Measurements from ENCODE around the gene USP25.

USP25 gene

GRCh38 chr21:15823486-15824150 is 93.8 kb downstream of the USP25 start:
- H3K36me3 ChIP-seq (replicated peaks in 1 of 2; ENCODE audit: control insufficient read depth in 2 of 2, insufficient read depth in 2 of 2, low read length in 2 of 2) = peaks cover 3 to 51% of the 10 kb centered on the region in 2 donors
- H4K8ac ChIP-seq (ENCODE audit: low read depth, low read length) = no peak overlapping the region
- H3K4me3 ChIP-seq (ENCODE audit: low read length in 2 of 2) = no peak overlapping the region
- H3K4me2 ChIP-seq (ENCODE audit: insufficient read depth, low read length, poor library complexity, severe bottlenecking) = no peak overlapping the region
- DNase-seq (ENCODE audit: low spot score) = no peak
- no peak overlapping the region for H2AFZ ChIP-seq (ENCODE audit: low read length)
- no peak overlapping the region for H3K18ac ChIP-seq (ENCODE audit: low read length)
- no peak overlapping the region for H3K23ac ChIP-seq (ENCODE audit: low read depth, low read length, poor library complexity)
- no CpG with 5 or more reads among the region's 4 CpGs for WGBS, 2 donors (ENCODE audit: extremely low coverage in 2 of 2, insufficient read length in 2 of 2, insufficient replicate concordance in 1 of 2)
- no peak overlapping the region for H4K91ac ChIP-seq (ENCODE audit: low read depth, low read length, poor library complexity)
- H2BK12ac ChIP-seq (ENCODE audit: low read length) = no peak overlapping the region
- H2AK5ac ChIP-seq (ENCODE audit: low read depth, low read length) = no peak overlapping the region
- H3K9me3 ChIP-seq (replicated peaks in 1 of 2; ENCODE audit: control insufficient read depth in 2 of 2, insufficient read depth in 1 of 2, low read depth in 1 of 2, low read length in 2 of 2) = no peaks in the 10 kb centered on the region
- no peaks in the 10 kb centered on the region for H3K4me1 ChIP-seq (ENCODE audit: control insufficient read depth in 2 of 2, insufficient read depth in 1 of 2, low read depth in 1 of 2, low read length in 2 of 2)
- H2BK5ac ChIP-seq (ENCODE audit: low read length) = no peak overlapping the region
- H3K27ac ChIP-seq (replicated peaks; ENCODE audit: low read length) = no peak overlapping the region
- H3K4ac ChIP-seq (ENCODE audit: low read length) = no peak overlapping the region
- no peaks in the 10 kb centered on the region for H3K79me1 ChIP-seq (ENCODE audit: low read depth, low read length)
- no peak overlapping the region for H2BK15ac ChIP-seq (ENCODE audit: low read length)
- H2BK120ac ChIP-seq (ENCODE audit: low read depth, low read length) = no peak overlapping the region
- H3K9ac ChIP-seq (ENCODE audit: low read depth, low read length, poor library complexity) = no peak overlapping the region
- H3K14ac ChIP-seq (ENCODE audit: low read length) = no peak overlapping the region
- H3K27me3 ChIP-seq (ENCODE audit: control insufficient read depth in 3 of 3, insufficient read depth in 3 of 3, low read depth in 1 of 3, low read length in 3 of 3) = no peaks in the 10 kb centered on the region

GRCh38 chr21:15825700-15826099 is 95.9 kb downstream of the USP25 start:
- no peak overlapping the region for H3K27ac ChIP-seq (replicated peaks; ENCODE audit: low read length)

GRCh38 chr21:15826147-15826780 is 96.5 kb downstream of the USP25 start:
- peaks cover 3 to 58% of the 10 kb centered on the region in 2 donors for H3K36me3 ChIP-seq (replicated peaks in 1 of 2; ENCODE audit: control insufficient read depth in 2 of 2, insufficient read depth in 2 of 2, low read length in 2 of 2)
- no peaks in the 10 kb centered on the region for H3K27me3 ChIP-seq (ENCODE audit: control insufficient read depth in 3 of 3, insufficient read depth in 3 of 3, low read depth in 1 of 3, low read length in 3 of 3)
- no peak overlapping the region for H2BK12ac ChIP-seq (ENCODE audit: low read length)
- H4K91ac ChIP-seq (ENCODE audit: low read depth, low read length, poor library complexity) = no peak overlapping the region
- H3K9me3 ChIP-seq (replicated peaks in 1 of 2; ENCODE audit: control insufficient read depth in 2 of 2, insufficient read depth in 1 of 2, low read depth in 1 of 2, low read length in 2 of 2) = no peaks in the 10 kb centered on the region
- no CpG with 5 or more reads among the region's 5 CpGs for WGBS, 2 donors (ENCODE audit: extremely low coverage in 2 of 2, insufficient read length in 2 of 2, insufficient replicate concordance in 1 of 2)
- H2AK5ac ChIP-seq (ENCODE audit: low read depth, low read length) = no peak overlapping the region
- no peak overlapping the region for H4K8ac ChIP-seq (ENCODE audit: low read depth, low read length)
- no peaks in the 10 kb centered on the region for H3K79me1 ChIP-seq (ENCODE audit: low read depth, low read length)
- no peak overlapping the region for H3K23ac ChIP-seq (ENCODE audit: low read depth, low read length, poor library complexity)
- H3K4ac ChIP-seq (ENCODE audit: low read length) = no peak overlapping the region
- H3K14ac ChIP-seq (ENCODE audit: low read length) = no peak overlapping the region
- H2AFZ ChIP-seq (ENCODE audit: low read length) = no peak overlapping the region
- H2BK15ac ChIP-seq (ENCODE audit: low read length) = no peak overlapping the region
- no peak overlapping the region for H3K4me3 ChIP-seq (ENCODE audit: low read length in 2 of 2)
- peak; percentile 14 for DNase-seq (ENCODE audit: low spot score)
- no peak overlapping the region for H3K18ac ChIP-seq (ENCODE audit: low read length)
- no peak overlapping the region for H3K4me2 ChIP-seq (ENCODE audit: insufficient read depth, low read length, poor library complexity, severe bottlenecking)
- H3K4me1 ChIP-seq (ENCODE audit: control insufficient read depth in 2 of 2, insufficient read depth in 1 of 2, low read depth in 1 of 2, low read length in 2 of 2) = no peaks in the 10 kb centered on the region
- no peak overlapping the region for H2BK120ac ChIP-seq (ENCODE audit: low read depth, low read length)
- H3K27ac ChIP-seq (replicated peaks; ENCODE audit: low read length) = no peak overlapping the region
- no peak overlapping the region for H2BK5ac ChIP-seq (ENCODE audit: low read length)
- no peak overlapping the region for H3K9ac ChIP-seq (ENCODE audit: low read depth, low read length, poor library complexity)

More at GRCh38 chr21:15825700-15826099, 95.9 kb downstream of the USP25 start:
- WGBS, 2 donors (ENCODE audit: extremely low coverage in 2 of 2, insufficient read length in 2 of 2, insufficient replicate concordance in 1 of 2) = no CpG with 5 or more reads among the region's 2 CpGs
- Histone ChIP-seq H4K91ac (ENCODE audit: low read depth, low read length, poor library complexity) (no peak overlapping the region), H2AK5ac (ENCODE audit: low read depth, low read length) (no peak overlapping the region), H2BK5ac (ENCODE audit: low read length) (no peak overlapping the region), H3K79me1 (ENCODE audit: low read depth, low read length) (no peaks in the 10 kb centered on the region), H2BK15ac (ENCODE audit: low read length) (no peak overlapping the region), H3K14ac (ENCODE audit: low read length) (no peak overlapping the region), H3K9me3 (replicated peaks in 1 of 2; ENCODE audit: control insufficient read depth in 2 of 2, insufficient read depth in 1 of 2, low read depth in 1 of 2, low read length in 2 of 2) (no peaks in the 10 kb centered on the region), H3K18ac (ENCODE audit: low read length) (no peak overlapping the region), H2BK12ac (ENCODE audit: low read length) (no peak overlapping the region), H3K4ac (ENCODE audit: low read length) (no peak overlapping the region), H3K27me3 (ENCODE audit: control insufficient read depth in 3 of 3, insufficient read depth in 3 of 3, low read depth in 1 of 3, low read length in 3 of 3) (no peaks in the 10 kb centered on the region), H2BK120ac (ENCODE audit: low read depth, low read length) (no peak overlapping the region), H3K9ac (ENCODE audit: low read depth, low read length, poor library complexity) (no peak overlapping the region), H4K8ac (ENCODE audit: low read depth, low read length) (no peak overlapping the region), H3K23ac (ENCODE audit: low read depth, low read length, poor library complexity) (no peak overlapping the region), H3K36me3 (replicated peaks in 1 of 2; ENCODE audit: control insufficient read depth in 2 of 2, insufficient read depth in 2 of 2, low read length in 2 of 2) (peaks cover 3 to 52% of the 10 kb centered on the region in 2 donors), H3K4me2 (ENCODE audit: insufficient read depth, low read length, poor library complexity, severe bottlenecking) (no peak overlapping the region), H3K4me1 (ENCODE audit: control insufficient read depth in 2 of 2, insufficient read depth in 1 of 2, low read depth in 1 of 2, low read length in 2 of 2) (no peaks in the 10 kb centered on the region), H2AFZ (ENCODE audit: low read length) (no peak overlapping the region), H3K4me3 (ENCODE audit: low read length in 2 of 2) (no peak overlapping the region)
- no peak for DNase-seq (ENCODE audit: low spot score)

GRCh38 chr21:15826908-15827601 is 97.3 kb downstream of the USP25 start:
- Histone ChIP-seq H2BK15ac (ENCODE audit: low read length) (no peak overlapping the region), H2BK120ac (ENCODE audit: low read depth, low read length) (no peak overlapping the region), H3K36me3 (replicated peaks in 1 of 2; ENCODE audit: control insufficient read depth in 2 of 2, insufficient read depth in 2 of 2, low read length in 2 of 2) (peaks cover 3 to 65% of the 10 kb centered on the region in 2 donors), H2BK5ac (ENCODE audit: low read length) (no peak overlapping the region), H3K79me1 (ENCODE audit: low read depth, low read length) (no peaks in the 10 kb centered on the region), H3K27ac (replicated peaks; ENCODE audit: low read length) (no peak overlapping the region), H3K23ac (ENCODE audit: low read depth, low read length, poor library complexity) (no peak overlapping the region), H3K9ac (ENCODE audit: low read depth, low read length, poor library complexity) (no peak overlapping the region), H3K18ac (ENCODE audit: low read length) (no peak overlapping the region), H3K4me3 (ENCODE audit: low read length in 2 of 2) (no peak overlapping the region), H4K8ac (ENCODE audit: low read depth, low read length) (no peak overlapping the region), H3K4me2 (ENCODE audit: insufficient read depth, low read length, poor library complexity, severe bottlenecking) (no peak overlapping the region), H2AFZ (ENCODE audit: low read length) (no peak overlapping the region), H2BK12ac (ENCODE audit: low read length) (no peak overlapping the region), H2AK5ac (ENCODE audit: low read depth, low read length) (no peak overlapping the region), H3K4me1 (ENCODE audit: control insufficient read depth in 2 of 2, insufficient read depth in 1 of 2, low read depth in 1 of 2, low read length in 2 of 2) (no peaks in the 10 kb centered on the region), H3K27me3 (ENCODE audit: control insufficient read depth in 3 of 3, insufficient read depth in 3 of 3, low read depth in 1 of 3, low read length in 3 of 3) (no peaks in the 10 kb centered on the region), H3K9me3 (replicated peaks in 1 of 2; ENCODE audit: control insufficient read depth in 2 of 2, insufficient read depth in 1 of 2, low read depth in 1 of 2, low read length in 2 of 2) (no peaks in the 10 kb centered on the region), H3K4ac (ENCODE audit: low read length) (no peak overlapping the region), H3K14ac (ENCODE audit: low read length) (no peak overlapping the region), H4K91ac (ENCODE audit: low read depth, low read length, poor library complexity) (no peak overlapping the region)
- no CpG with 5 or more reads among the region's 8 CpGs for WGBS, 2 donors (ENCODE audit: extremely low coverage in 2 of 2, insufficient read length in 2 of 2, insufficient replicate concordance in 1 of 2)
- DNase-seq (ENCODE audit: low spot score) = no peak
